Measurements from ENCODE around the gene GUK1.

DNA sequence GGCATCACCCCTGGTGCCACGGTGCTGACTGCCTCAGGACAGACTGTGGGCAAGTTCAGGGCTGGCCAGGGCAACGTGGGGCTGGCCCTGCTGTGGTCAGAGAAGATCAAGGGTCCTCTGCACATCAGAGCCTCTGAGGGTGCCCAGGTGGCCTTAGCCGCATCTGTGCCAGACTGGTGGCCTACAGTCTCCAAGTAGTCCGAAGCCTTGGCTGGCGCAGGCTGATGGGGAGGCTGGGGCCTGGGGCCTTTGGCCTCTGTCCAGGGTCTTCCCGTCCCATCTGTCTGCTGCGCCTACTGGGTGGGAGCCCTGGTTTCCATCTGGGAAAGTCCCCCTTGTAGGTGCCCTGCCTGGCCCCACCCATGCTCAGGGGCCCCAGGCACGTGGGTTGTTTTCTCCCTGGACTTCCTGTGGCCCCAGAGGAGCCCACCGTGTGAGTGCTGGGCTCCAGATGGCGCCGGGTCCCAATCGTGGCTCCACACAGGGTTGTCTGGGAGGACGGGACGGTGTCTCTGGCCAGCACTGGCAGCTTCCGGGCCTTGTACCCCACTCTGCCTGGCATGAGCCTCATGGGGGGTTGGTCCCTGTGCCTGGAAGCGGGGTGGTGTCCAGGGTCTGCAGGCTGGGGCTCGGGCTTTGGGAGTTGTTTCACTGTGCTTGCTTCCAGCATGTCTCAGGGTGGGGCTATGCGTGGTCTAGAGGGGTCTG lies 35.4 kb downstream of the GUK1 start:
- TF ChIP-seq CTCF (conservative IDR thresholded peaks at IDR 0.05; ENCODE audit: low read length): no peak
- TF ChIP-seq EZH2phosphoT487 (IDR thresholded peaks at IDR 0.05; ENCODE audit: borderline replicate concordance, low read depth, low read length): no peak
